NCI-H146 (cell line): ENCODE measurements around the gene LBP.
A peak's percentile ranks its signal among the peaks of the same experiment; 100 is the strongest.
"Not testable (repeated sequence)": the region's sequence is repeated elsewhere in the genome, so short reads cannot be mapped to it uniquely, and the experiment has no call there.

Experiments
- DNase-seq: peaks from one replicate; lab custom pipeline; 2025; lab: John Stamatoyannopoulos, UW

LBP gene, protein sequence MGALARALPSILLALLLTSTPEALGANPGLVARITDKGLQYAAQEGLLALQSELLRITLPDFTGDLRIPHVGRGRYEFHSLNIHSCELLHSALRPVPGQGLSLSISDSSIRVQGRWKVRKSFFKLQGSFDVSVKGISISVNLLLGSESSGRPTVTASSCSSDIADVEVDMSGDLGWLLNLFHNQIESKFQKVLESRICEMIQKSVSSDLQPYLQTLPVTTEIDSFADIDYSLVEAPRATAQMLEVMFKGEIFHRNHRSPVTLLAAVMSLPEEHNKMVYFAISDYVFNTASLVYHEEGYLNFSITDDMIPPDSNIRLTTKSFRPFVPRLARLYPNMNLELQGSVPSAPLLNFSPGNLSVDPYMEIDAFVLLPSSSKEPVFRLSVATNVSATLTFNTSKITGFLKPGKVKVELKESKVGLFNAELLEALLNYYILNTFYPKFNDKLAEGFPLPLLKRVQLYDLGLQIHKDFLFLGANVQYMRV

DNA sequence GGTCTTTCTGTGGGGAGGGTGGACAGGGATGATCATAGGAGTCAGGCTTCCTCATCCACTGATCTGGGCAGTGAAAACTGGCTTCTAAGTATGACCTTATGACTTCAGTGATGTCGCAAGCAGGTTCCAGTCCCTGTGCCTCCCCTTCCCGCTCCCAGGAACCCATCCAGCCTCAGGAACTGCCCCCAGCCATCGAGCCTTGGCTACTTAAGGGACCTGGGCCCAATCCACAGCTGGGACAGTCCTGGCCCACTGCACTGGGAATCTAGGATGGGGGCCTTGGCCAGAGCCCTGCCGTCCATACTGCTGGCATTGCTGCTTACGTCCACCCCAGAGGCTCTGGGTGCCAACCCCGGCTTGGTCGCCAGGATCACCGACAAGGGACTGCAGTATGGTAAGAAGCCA is at the start of gene LBP:
TSS of gene LBP (plus strand) at position 236 of the 405 bp plus-strand sequence. CDS start at position 271, 35 bp downstream.
- no peak for DNase-seq

DNA sequence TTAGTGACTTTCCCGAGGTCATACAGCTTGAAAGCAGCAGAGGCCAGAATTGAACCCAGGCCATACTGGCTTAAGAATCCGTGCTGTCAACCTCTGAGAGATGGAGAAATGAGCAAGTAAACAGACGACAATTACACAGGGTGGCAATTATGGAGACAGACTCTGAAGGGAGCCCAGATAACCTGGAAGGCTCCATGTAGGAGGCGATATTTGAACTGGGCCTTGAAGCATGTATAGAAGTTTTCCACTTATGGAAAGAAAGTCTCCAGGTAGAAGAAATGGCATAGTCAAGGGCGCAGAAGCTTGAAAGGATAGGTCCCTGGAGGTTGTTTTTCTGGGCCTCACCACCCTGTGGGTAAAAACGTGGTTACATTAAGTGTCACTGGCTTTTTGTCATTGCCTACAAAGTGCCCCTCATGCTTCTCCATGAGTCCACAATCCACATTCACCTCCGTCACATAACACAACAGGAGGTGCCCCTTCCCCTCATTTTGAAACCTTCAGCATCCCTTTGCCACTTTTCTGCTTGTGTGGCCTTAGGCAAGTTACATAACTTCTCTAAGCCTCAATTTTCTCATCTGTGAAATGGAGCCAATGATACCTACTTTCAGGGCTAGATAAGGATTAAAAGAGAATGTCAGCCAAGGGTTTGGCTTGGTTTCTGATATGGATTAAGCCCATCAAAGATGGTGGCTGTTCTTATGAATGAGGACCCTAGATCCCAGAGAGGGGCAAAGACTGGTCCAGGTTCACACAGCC is 48.2 kb upstream of the LBP start:
- DNase-seq, result no peak

DNA sequence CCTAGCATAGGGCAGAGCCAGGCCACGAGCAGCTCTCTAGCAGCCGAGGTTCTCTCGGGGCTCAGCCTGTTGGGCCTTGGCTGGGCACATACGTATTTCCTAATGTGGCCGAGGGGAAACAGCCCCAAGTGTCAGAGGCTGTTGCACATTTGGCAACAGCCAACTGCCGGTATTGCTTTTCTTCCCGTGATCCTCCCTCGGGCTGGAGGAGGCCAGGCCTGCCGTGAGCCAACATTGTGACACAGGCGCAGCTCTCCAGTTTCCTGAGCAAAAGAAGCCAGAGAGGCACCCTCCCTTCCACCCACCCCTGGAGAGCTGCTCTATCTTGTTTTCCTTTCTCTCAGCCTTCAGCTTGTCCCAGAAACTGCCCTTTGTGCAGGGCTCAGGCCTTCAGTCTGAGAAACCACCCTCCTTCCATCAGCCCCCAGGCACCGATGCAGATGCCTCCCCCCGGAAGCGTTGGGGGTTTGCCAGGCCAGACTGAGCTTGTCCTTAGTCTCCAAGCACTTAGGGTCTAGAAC is 47.5 kb upstream of the LBP start:
- DNase-seq, result no peak

DNA sequence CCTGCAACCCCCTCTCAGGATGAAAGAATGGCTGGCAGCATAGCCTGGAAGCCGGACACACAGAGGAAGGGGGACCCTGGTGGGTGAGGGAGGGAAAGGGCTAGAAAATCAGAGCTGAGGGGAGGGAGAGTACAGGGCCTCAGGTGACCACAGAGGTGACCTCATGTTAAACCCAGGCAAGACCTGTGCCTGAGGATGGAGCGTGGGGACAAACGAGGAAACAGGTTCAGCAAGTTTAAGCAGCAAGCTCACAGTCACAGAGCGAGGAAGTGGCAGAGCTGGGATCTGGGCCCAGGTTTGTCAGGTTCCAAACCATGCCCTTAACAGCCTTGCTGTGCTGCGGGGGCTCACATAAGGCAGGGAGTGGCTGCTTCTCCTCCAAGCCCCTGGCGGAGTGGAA is 46.3 kb upstream of the LBP start:
- no peak for DNase-seq

DNA sequence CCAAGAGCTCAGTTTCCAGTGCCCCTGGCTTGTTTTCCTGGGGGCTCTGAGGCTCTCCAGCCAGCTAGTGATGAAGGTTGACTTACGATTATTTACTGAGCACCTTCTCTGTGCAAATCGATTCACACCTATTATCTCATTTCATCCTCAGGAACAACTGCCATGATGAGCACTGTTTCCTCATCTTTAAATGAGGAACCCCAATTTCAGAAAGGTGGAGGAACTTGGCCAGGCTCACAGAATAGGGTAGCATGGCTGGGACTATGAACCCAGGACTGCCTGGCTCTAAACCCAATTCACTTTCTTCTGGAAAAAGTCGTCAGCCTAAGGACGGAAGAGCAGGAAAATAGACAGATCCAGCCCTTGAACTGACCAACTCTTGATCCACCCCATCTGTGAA is 45.8 kb upstream of the LBP start:
- DNase-seq, result no peak

DNA sequence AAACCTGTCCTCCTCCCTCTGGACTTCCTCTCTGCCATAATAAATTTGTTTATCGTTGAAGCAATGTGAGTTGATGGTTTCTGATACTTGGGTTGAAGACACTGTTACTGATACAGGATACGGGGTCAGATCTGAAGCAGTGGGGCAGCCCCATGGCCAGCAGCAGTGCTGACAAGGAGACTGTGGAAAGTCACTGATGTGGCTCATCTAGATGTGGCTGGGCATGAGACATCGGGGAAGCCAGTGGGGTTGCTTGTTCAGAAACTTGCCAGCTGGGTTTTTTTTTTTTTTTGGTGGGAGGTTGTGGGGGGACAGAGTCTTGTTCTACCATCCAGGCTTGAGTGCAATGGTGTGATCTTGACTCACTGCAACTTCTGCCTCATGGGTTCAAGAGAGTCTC is 45.0 kb upstream of the LBP start:
- DNase-seq, result no peak

DNA sequence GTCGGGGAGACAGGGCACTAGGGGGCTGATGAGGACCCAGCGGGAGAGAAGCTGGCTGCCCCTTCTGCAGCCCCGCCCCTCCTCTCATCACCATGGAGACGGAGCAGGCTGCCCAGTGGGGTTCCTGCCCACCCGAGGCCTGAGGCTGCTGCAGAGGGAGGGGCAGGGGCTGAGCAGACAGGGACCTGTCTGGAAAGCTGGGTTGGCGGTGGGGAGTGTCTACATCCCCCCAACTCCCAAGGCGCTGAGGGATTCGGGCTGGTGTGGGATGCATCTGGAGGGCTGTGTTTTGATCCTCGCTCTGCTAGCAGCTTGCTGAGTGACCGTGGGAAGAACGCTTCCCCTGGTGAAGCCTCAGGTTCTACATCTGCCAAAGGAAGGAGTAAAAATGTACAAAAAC is 43.5 kb upstream of the LBP start:
- peak; percentile 38 for DNase-seq

DNA sequence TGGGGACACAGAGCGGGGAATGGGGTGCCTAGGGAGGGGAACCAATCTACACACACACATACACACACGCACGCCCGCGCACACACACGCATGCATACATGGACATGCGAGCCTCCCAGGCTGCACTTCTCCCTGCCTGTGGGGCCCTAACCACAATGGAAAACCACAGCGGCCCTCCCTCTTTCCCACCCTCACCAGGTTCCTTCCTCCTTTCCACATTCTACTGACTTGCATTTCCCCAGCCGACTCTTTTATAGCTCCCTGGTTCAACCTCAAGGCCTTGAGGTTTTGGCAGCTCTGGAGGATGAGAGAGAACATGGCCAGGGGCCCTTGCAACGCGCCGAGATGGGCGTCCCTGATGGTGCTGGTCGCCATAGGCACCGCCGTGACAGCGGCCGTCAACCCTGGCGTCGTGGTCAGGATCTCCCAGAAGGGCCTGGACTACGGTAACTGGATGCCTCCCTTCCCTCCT is 42.3 kb upstream of the LBP start, which contains the start of gene BPI:
TSS of gene BPI (plus strand) at position 249 of the 472 bp plus-strand sequence. CDS start at position 317, 68 bp downstream.
- no peak for DNase-seq

DNA sequence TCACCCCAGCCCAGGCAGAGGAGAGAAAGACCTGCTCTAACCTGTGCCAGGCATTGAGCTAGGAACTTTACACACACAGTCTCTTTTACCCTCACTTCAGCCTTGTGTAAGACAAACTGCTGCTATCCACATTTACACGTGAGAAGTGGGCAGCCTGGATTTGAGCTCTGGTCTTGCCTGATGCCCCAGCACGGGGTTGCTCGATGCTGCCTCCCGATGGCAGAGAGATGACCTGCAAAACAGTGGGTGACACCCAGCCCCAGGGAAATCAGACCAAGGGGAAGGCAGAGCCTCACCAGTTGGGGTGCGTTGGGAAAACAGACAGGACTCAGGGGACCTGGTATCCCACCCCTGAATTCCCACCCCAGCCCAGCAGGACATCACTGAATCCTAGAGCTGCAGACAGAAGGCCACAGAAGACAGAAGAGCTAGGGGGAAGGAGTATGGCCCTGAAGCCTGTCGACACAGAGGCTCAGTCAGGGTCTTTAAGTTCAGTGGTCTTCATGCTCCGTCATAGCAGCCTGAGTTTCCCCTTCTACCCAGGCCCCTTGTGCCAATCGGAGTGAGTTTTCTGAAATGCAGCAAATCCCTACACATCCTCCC is 41.3 kb upstream of the LBP start:
- DNase-seq, result peak; percentile 17

DNA sequence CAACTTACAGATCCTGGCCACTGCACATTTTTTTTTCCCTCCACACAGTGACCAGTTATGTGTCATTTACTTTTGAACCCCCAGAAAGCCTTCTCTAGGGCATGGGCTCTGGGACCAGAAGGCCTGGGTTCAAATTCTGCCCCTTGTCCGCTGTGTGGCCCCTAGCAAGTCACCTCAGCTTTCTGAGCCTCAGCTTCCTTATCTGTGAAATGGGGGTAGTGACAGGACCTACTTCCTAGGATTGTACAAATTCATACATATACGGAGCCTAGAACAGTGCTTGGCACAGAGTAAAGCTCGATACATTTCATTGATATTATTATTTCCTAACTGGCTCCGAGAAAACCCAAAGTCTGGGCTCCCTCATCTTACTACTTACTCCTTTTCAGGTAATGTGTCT is 40.7 kb upstream of the LBP start:
- DNase-seq, result no peak

DNA sequence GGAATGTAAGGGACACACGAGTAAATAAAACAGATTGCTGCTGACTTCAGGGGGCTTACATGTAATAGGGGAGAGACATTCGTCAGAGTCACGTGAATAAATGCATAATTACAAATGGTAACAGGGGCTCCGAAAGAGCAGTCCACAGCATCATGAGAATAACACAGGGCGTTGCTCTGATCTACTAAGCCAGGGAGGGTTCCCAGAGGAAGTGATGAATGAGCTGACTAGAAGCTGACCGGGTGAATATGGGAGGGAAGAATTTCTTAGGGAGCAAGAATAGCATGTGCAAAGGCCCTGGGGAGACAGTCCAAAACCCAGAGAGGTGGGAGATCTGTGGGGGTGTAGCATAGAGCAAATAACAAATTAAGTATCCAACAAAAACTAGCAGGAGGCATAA is 39.9 kb upstream of the LBP start:
- no peak for DNase-seq

DNA sequence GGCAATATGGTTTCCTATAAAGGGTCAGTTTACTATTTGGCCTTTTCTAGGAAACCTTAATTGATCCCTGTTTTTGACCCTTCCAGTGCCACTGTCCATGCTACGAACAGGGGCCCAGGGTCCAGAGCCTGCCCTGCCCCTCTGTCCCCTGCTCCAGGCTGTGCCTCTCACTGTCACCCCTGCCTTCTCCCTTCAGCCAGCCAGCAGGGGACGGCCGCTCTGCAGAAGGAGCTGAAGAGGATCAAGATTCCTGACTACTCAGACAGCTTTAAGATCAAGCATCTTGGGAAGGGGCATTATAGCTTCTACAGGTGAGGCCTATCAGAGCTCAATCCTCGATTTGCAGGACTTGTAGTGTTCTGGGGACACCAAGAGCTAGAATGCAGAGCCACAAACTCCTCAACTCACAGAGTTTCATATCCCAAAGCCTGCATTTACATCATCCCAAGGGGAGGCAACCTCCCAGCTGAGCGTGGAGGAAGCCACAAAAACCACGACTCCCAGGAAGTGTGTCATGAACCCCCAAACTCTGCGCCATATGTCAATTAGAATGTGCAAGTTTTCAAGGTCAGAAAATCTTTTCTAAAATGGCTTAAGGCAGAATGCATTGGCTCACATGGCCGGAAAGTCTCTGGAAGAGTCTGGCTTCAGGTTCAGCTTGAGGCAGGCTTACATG is 38.8 kb upstream of the LBP start:
- DNase-seq, result no peak

DNA sequence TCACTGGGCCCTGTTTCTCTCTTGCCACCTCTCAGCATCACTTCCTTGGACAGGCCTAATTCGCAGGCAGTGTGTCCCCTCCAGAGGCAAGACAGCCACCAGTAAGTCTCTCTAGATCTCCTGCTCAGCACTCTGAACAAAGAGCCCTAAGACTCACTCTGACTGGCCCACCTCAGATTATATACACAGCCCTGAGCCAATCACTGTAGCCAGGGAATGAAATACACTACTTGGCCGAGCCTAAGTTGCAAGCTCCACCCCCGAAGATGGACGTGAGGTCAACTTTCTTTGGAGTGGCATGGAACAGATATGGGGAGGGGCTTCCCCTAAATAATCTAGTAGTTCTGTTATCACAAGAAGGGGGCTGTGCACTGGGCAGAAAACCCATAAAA is 38.2 kb upstream of the LBP start:
- DNase-seq, result no peak

DNA sequence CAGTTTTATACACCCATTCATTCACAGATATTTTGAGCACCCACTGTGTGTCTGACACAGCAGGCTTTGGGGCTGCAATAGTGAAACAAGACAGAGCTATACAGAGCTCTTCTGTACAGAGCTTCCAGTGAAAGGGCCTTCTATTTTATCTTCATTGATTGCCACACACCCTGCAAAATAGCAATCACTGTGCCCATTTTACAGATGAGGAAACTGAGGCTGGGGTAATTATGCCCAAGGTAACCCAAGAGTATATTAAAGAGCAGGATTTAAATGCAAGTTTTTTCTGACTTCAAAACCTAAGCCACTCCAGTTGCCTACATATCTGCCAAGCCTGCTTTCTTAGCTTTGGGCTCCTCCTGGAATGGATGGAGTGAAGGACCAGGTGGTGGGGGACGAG is 37.8 kb upstream of the LBP start:
- no peak for DNase-seq

DNA sequence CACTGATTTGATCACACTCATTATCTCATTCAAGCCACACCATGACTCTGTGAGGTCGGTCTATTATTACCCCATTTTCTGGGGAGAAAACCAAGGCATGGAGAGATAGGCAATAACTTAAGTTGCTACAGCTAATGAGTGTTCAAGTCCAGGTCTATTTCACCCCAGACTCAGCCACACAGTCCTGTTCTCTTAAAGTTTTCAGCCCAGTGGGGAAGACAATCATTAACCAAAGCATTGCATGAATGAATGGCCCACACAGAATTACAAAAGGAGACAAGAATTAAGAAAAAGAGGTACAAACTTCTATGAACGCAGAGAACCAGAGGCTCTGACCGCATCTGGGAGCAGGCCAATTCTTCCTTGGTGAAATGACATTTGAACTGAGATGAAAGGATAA is 35.2 kb upstream of the LBP start:
- DNase-seq, result no peak

DNA sequence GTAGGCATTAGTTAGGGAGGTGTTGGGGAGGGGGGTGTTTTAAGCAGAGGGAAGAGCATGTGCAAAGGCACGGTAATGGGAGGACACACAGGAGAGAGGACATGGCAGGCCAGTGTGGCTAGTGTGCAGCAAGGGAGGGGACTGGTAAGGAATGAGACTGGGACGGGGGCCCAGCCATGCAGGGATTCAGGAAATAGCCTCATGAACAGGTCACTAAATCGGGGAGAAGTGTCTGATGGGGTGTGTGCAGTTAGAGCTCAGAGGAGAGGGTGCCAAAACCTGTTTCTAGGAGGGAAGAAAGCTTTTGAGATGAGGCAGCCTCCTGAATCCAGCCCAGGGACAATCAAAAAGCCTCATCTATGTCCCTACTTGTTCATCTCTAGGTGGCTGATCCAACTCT is 34.8 kb upstream of the LBP start:
- DNase-seq, result no peak

DNA sequence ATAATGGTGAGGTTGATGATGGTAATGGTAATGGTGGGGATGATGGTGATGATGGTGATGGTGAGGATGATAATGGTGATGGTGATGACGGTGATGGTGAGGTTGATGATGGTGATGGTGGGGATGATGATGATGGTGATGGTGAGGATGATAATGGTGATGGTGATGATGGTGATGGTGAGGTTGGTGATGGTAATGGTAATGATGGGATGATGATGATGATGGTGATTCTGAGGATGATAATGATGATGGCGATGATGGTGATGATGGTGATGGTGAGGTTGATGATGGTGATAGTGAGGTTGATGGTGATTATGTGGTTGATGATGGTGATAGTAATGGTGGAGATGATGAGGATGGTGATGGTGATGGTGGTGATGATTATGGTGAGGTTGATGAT is 32.6 kb upstream of the LBP start:
- no peak for DNase-seq

DNA sequence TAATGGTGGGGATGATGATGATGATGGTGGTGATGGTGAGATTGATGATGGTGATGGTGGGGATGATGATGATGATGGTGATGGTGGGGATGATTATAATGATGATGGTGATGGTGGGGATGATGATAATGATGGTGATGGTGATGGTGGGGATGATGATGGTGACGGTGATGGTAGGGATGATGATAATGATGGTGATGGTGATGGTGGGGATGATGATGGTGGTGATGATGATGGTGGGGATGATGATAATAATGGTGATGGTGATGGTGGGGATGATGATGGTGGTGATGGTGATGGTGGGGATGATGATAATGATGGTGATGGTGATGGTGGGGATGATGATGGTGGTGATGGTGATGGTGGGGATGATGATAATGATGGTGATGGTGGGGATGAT is 31.9 kb upstream of the LBP start:
- not testable (repeated sequence) for DNase-seq

DNA sequence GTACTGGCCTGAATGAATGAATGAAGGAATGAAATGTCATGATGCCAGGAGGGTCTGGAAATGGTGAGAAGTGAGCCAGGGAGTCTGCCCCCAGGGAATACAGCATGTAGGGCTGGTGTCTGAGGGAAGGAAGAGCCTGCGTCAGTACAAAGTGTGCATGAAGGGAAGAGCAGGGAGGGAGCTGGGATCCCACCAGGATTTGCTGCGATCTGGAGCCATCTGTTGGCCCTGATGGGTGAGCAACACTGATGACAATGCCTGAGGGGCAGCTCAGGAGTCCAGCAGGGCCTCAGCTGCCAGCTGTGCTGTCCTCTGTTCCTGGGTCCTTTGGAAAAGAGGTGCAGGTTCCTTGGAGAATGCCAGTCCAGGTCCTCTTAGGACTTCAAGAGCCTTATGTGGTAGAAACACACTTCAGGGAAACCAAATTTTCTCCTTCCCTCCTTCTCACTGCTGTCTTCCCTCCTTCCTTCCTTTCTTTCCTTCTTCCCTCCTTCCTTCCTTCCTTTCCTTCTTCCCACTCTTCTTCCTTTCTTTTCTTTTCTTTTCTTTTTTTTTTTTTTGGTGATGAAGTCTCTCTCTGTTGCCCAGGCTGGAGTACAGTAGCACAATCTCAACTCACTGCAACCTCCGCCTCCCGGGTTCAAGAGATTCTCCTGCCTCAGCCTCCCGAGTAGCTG is 30.9 kb upstream of the LBP start:
- peak; percentile 38 for DNase-seq

DNA sequence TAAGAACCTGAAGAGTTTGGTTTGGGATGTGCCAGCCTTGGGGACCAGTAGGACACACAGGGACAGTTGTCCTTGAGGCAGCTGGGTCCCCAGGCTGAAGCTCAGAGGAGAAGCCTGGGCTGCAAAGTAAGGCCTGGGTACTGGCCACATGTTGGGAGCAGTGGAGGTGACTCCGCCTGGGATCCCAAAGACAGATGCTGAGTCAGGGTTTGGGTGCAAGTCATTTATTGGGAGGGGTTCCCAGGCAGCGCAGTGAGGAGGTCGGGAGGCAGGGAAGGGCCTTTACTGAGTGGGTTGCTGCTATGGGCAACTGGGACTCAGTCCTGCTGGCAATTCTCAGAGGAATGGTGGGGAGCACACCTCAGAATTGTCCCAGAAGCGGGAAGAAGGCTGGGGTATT is 29.9 kb upstream of the LBP start:
- no peak for DNase-seq

DNA sequence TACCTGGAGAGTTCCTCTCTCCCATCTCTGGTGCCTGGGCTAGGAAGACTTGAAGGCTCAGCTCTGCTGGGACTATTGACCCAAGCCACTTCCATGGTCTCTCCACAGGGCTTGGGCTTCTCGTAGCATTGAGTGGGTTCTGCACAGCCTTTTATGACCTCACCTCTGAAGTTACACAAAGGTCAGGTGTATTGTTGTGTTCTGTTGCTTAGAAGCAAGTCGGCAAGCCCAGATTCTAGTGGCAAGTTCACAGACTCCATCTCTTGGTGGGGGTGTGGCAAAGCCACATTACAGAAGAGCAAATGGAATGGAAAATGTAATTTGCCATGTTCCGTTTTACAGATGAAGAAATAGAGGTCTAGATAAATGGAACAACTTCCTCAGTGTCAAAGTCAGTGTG is 28.9 kb upstream of the LBP start:
- no peak for DNase-seq
